Stimulated activated memory B cell treated with anti-CD40 and anti-IgM and Interleukin-4, amounts not matched to agents 10 μg/mL and 1 μg/mL and 100 μg/mL, for 72 hours (primary cell): ENCODE measurements around the gene SMG7.

Experiments used
- ATAC-seq: fragments of 150-1000 bp; cut with Tn5 transposase; 2 replicates; pipeline ENCODE4 v1.10.0; 2021
- H3K27ac Mint-ChIP-seq: one replicate; pipeline ENCODE4 v1.8.0; 2022; ENCODE audit warnings: mild to moderate bottlenecking, mixed read lengths
- H3K27me3 Mint-ChIP-seq: one replicate; pipeline ENCODE4 v1.8.0; 2022; ENCODE audit warnings: mixed read lengths
- H3K36me3 Mint-ChIP-seq: one replicate; pipeline ENCODE4 v1.8.0; 2022; ENCODE audit warnings: mixed read lengths
- H3K4me1 Mint-ChIP-seq: one replicate; pipeline ENCODE4 v1.8.0; 2022; ENCODE audit warnings: mixed read lengths
- H3K4me3 Mint-ChIP-seq: one replicate; pipeline ENCODE4 v1.8.0; 2022; ENCODE audit warnings: mild to moderate bottlenecking, moderate library complexity, mixed read lengths
- H3K9me3 Mint-ChIP-seq: one replicate; pipeline ENCODE4 v1.8.0; 2022; ENCODE audit warnings: mixed read lengths

Gene SMG7

DNA sequence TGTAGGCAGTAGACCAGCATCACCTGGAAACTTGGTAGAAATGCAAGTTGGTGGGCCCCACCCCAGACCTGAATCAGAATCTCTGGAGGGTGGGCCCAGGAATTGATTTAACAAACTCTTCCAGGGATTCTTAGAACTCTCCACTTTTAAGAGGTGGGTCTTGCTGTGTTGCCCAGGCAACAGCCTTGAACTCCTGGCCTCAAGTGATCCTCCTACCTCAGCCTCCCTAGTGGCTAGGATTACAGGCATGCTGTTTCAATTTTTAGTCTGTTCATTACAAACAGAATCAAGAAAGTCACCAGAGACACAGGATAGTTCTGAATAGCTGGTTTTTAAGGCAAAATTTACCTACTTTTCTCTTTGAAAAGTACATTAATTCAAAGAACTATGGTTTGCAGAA, 86.8 kb downstream of the SMG7 start:
- peaks cover 49% of the 10 kb centered on the region for H3K36me3 Mint-ChIP-seq
- no peak overlapping the region for H3K27ac Mint-ChIP-seq
- H3K4me1 Mint-ChIP-seq, result peaks cover 6% of the 10 kb centered on the region
- no peaks in the 10 kb centered on the region for H3K9me3 Mint-ChIP-seq
- no peak for ATAC-seq
- H3K27me3 Mint-ChIP-seq, result no peaks in the 10 kb centered on the region
- no peak overlapping the region for H3K4me3 Mint-ChIP-seq

DNA sequence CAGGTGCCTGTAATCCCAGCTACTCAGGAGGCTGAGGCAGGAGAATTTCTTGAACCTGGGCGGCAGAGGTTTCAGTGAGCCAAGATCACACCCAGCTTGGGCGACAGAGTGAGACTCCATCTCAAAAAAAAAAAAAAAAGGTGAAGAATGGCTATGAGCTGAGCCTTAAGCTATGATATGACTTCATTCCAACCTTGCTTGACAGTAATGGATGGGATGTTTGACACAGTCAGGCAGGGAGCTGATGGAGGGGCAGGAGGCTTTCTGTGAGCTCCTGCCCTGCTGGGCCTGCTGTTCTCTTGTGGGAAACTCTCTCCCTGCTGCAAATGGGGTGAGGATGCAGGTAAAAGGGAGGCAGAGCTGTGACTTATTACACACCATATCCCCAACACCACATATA, 90.4 kb downstream of the SMG7 start:
- H3K4me1 Mint-ChIP-seq, result peaks cover 25% of the 10 kb centered on the region
- H3K4me3 Mint-ChIP-seq, result no peak overlapping the region
- ATAC-seq, result no peak
- H3K9me3 Mint-ChIP-seq, result no peaks in the 10 kb centered on the region
- H3K27me3 Mint-ChIP-seq, result no peaks in the 10 kb centered on the region
- H3K27ac Mint-ChIP-seq, result no peak overlapping the region
- peaks cover 60% of the 10 kb centered on the region for H3K36me3 Mint-ChIP-seq

DNA sequence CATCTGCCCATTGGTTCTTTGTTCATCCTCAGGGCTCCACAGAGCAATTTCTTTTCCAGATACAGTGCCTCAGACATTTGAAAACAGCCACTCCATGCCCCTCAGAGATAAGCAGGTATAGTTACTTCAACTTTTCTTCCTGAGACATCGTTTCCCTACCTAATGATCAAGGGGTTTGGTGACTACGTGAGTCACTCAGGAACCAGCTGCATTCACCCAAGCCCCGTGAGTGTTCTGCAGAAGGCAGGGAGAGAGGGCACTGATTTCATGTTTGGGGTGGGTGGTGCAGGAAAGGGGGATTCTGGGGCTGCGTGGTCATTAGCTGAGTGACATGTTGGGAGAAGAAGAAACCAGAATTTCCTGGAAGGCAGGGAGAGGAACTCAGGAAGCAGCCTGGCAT, 93.0 kb downstream of the SMG7 start:
- Mint-ChIP-seq H3K36me3 (peaks cover 73% of the 10 kb centered on the region), H3K4me3 (no peak overlapping the region), H3K27ac (peak overlapping the region; percentile 77), H3K9me3 (no peaks in the 10 kb centered on the region), H3K4me1 (peaks cover 41% of the 10 kb centered on the region), H3K27me3 (no peaks in the 10 kb centered on the region)
- ATAC-seq, result no peak

DNA sequence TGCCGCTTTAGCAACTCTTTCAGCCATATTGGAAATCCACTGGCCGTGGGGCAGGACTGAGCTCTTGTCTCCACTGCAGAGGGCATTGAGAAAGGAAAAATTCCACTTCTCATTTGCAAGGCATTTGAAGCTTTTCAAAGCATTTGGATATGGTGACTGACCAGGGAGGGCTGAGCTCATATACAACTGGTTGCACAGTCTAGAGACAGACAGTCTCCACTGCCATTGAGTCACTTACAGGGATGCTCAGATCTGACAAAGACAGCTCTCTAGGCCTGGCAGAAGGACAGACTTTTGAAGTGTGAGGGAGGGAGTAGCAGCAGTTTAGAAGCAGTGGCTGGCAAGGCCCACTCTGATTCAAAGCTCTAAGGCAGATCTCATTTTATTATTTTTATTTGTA, 93.7 kb downstream of the SMG7 start:
- Mint-ChIP-seq H3K36me3 (peaks cover 69% of the 10 kb centered on the region), H3K27me3 (no peaks in the 10 kb centered on the region), H3K9me3 (no peaks in the 10 kb centered on the region), H3K4me1 (peaks cover 41% of the 10 kb centered on the region), H3K27ac (peak overlapping the region; percentile 81), H3K4me3 (no peak overlapping the region)
- no peak for ATAC-seq

DNA sequence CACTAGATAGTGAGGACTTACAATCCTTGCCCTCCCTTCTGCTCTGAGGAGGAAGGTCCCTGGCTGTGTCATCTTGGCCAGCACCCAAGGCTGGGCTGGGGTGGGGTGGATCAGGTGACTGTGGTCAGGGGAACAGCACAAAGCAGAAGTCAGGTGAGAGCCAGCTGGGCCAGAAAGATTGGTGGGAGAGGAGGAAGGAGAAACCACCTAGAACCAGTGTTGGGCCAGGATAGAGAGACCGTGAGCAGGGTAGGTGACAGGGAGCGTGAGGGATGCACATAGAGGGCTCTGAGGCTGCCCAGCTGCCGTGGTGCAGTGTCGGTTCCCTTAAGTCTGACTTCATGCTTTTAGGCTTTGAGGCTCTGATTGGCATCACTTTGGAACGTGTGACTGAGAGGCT, 95.3 kb downstream of the SMG7 start:
- peaks cover 75% of the 10 kb centered on the region for H3K36me3 Mint-ChIP-seq
- H3K9me3 Mint-ChIP-seq, result no peaks in the 10 kb centered on the region
- no peaks in the 10 kb centered on the region for H3K27me3 Mint-ChIP-seq
- peak overlapping the region; percentile 81 for H3K27ac Mint-ChIP-seq
- peak overlapping the region; percentile 48 for H3K4me3 Mint-ChIP-seq
- ATAC-seq, result peak; percentile 93
- peaks cover 41% of the 10 kb centered on the region for H3K4me1 Mint-ChIP-seq

DNA sequence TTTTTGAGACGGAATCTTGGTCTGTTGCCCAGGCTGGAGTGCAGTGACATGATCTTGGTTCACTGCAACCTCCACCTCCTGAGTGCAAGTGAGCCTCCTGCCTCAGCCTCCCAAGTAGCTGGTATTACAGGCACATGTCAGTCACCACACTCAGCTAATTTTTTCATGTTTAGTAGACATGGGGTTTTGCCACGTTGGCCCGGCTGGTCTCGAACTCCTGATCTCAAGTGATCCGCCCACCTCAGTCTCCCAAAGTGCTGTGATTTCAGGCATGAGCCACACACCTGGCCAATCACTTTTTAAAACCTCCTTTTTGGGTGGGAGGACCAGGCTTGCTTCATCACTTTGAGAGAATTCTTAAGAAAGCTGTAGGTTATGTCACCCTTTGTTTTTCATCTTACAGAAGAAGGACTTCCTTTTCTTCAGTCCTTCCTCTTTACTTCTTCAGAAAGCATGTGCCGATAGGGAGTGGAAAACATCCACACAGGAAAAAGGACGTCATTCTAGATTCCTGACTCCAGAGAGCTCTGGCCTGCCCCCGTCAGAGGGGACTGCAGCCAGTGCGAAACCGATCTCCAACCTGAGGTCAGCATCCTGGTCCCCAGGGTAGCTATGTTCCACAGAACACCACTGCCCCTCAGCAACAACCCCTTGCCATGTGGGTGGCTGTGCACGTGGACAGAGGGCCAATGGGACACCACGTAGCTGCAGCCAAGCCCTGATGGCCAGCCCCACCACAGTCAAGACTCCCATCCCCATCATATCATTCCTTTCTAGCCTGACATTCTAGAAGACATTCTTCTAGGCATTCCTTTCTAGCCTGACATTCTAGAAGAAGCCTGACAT, 96.1 kb downstream of the SMG7 start:
- Mint-ChIP-seq H3K4me1 (peaks cover 41% of the 10 kb centered on the region), H3K27ac (peak overlapping the region; percentile 81), H3K36me3 (peaks cover 78% of the 10 kb centered on the region), H3K27me3 (no peaks in the 10 kb centered on the region), H3K4me3 (no peak overlapping the region), H3K9me3 (no peaks in the 10 kb centered on the region)
- no peak for ATAC-seq

DNA sequence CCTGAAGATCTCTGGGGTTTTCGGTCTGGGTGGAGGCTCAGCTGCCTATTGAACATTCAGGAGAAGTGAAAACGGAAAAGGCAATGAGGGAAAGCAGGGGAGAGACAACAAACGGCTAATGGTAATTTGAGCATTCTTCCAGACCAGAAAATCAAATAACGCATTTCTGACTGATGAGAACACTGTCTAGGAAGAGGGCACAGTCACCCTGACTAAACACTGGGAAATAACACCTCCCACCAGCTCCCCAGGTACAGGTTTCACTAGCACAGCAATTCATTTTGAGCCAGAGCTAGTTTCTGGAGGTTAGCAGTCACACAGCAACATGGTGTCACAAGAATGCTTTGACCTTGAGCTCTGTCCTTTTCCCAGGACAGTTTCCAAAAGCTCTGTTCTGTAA, 96.8 kb downstream of the SMG7 start:
- no peak for ATAC-seq

DNA sequence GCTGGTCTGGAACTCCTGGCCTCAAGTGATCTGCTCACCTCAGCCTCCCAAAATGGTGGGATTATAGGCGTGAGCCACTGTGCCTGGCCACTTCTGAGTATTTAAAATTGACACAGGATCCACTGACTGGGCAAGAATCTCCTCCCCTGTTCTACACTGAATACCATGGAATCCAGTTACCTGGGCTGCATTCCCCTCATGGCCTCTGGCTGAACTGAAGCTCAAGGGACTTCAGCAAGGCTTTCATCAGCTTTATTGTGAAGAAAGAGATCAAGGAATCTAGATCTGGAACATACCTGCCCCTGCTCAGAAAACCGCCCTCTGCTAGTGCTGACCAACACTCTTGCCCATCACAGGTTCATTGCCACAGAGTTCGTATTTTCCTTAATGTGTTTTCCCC, 97.5 kb downstream of the SMG7 start:
- H3K27ac Mint-ChIP-seq, result peak overlapping the region; percentile 81
- H3K4me3 Mint-ChIP-seq, result no peak overlapping the region
- no peak for ATAC-seq
- peaks cover 41% of the 10 kb centered on the region for H3K4me1 Mint-ChIP-seq
- peaks cover 85% of the 10 kb centered on the region for H3K36me3 Mint-ChIP-seq
- H3K9me3 Mint-ChIP-seq, result no peaks in the 10 kb centered on the region
- no peaks in the 10 kb centered on the region for H3K27me3 Mint-ChIP-seq

More for the DNA sequence above, 96.8 kb downstream of the SMG7 start:
- Mint-ChIP-seq H3K9me3 (no peaks in the 10 kb centered on the region), H3K36me3 (peaks cover 82% of the 10 kb centered on the region), H3K27ac (peak overlapping the region; percentile 81), H3K4me1 (peaks cover 41% of the 10 kb centered on the region), H3K4me3 (no peak overlapping the region), H3K27me3 (no peaks in the 10 kb centered on the region)

DNA sequence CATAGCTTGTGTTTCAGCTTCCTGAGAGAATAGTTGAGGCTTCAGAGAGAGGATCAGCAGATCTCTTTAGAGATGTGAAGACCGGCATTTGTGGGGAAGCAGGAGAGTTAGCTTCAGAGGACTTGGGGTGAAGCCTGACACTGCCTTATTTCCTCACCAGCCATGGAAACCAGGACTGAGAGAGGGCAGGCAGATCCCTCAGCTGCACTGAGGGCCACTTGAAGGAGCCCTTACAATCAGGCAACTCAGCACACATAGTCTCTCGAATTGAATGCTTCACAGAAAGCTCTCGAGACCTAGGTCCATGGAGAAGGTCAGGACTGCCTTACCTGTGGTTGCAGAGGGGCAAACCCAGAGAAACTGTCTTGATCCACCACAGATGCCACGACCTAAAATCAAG, 98.2 kb downstream of the SMG7 start:
- Mint-ChIP-seq H3K4me1 (peaks cover 36% of the 10 kb centered on the region), H3K4me3 (no peak overlapping the region), H3K9me3 (no peaks in the 10 kb centered on the region), H3K27ac (peak overlapping the region; percentile 81), H3K27me3 (no peaks in the 10 kb centered on the region), H3K36me3 (peaks cover 84% of the 10 kb centered on the region)
- no peak for ATAC-seq

DNA sequence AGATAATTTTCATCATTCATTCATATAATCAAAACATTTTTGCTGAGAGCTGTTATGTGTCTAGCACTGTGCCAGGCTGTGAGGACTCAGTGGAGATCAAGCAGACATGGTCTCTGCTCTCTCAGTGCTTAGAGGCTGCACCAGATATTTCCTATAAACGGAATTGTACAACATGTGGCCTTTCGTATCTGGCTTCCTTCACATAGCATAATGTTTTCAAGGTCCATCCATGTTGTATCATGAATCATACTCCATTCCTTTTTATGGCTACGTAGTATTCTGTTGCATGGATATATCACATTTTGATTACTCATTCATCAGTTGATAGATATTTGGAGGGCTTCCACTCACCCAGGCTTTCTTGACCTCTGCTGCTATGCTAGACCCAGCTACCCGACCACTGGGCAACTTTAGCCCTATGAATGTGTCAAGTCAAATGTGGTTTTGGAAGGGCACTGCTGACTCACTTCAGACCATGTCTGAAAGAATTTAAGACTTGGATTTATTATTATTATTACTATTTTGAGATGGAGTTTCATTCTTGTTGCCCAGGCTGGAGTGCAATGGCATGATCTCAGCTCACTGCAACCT, 99.5 kb downstream of the SMG7 start:
- H3K36me3 Mint-ChIP-seq, result peaks cover 83% of the 10 kb centered on the region
- peaks cover 25% of the 10 kb centered on the region for H3K4me1 Mint-ChIP-seq
- no peaks in the 10 kb centered on the region for H3K9me3 Mint-ChIP-seq
- no peak for ATAC-seq
- no peak overlapping the region for H3K4me3 Mint-ChIP-seq
- no peaks in the 10 kb centered on the region for H3K27me3 Mint-ChIP-seq
- H3K27ac Mint-ChIP-seq, result peak overlapping the region; percentile 14

DNA sequence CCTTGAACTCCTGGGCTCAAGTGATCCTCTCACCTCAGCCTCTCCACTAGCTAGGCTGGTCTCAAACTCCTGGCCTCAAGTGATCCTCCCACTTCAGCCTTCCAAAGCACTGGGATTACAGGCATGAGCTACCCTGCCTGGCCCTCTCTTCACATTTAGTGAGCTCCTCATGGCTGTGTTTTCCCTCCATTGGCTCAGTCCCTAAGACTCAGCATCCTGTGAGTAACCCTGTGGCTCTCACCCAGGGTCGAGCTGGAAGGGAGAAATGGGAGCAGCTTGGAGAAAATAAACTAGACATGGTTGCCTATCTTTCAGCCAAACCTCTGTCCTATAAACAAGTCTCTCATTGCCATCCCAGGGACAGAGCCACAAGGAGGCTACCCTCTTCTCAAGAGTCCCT, 100.4 kb downstream of the SMG7 start:
- Mint-ChIP-seq H3K27me3 (no peaks in the 10 kb centered on the region), H3K36me3 (peaks cover 77% of the 10 kb centered on the region), H3K4me1 (peaks cover 16% of the 10 kb centered on the region)

DNA sequence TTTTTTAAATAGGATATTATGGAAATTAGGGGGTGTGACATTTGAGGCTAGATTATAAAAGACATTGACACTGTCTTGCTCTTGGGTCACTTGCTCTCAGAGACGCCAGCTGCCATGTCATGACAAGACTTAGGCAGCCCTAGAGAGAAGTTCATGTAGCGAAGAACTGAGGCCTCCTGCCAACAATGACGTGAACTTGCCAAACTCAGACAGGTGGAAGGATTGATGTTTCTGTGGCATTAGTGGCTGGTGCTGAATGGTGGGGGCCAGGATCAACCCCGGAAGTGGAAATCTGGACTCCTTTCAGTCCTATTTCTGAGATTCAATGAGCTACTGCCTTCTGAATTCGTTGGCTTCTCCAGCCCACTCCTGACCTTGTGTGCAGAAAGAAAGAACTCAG, 103.3 kb downstream of the SMG7 start:
- no peak for ATAC-seq
- Mint-ChIP-seq H3K27me3 (no peaks in the 10 kb centered on the region), H3K4me1 (peaks cover 11% of the 10 kb centered on the region), H3K36me3 (peaks cover 62% of the 10 kb centered on the region), H3K27ac (no peak overlapping the region), H3K9me3 (no peaks in the 10 kb centered on the region), H3K4me3 (no peak overlapping the region)

More for the DNA sequence above, 100.4 kb downstream of the SMG7 start:
- H3K27ac Mint-ChIP-seq, result peak overlapping the region; percentile 56
- H3K4me3 Mint-ChIP-seq, result no peak overlapping the region
- no peaks in the 10 kb centered on the region for H3K9me3 Mint-ChIP-seq
- no peak for ATAC-seq

DNA sequence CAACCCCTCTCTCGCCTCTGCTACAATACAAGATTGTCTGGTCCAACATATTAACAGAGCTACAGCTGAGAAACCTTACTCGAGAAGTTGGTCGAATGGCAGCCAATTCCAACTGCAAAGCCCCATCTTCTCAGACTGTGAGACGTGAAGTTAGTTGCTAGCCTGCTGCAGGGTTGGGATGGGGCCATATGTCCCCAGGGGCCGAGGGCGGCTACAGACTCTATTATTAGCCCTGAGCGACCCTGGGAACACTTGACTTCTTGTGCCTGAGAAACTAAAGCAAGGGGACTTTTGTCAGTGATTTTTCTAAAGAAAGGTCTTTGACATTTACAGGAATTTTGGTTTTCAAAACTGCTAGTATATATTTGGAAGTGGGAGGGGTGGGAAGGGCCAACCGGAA, 104.2 kb downstream of the SMG7 start:
- Mint-ChIP-seq H3K4me1 (peaks cover 16% of the 10 kb centered on the region), H3K27me3 (no peaks in the 10 kb centered on the region), H3K27ac (no peak overlapping the region), H3K9me3 (no peaks in the 10 kb centered on the region), H3K4me3 (no peak overlapping the region), H3K36me3 (peaks cover 58% of the 10 kb centered on the region)
- ATAC-seq, result no peak

DNA sequence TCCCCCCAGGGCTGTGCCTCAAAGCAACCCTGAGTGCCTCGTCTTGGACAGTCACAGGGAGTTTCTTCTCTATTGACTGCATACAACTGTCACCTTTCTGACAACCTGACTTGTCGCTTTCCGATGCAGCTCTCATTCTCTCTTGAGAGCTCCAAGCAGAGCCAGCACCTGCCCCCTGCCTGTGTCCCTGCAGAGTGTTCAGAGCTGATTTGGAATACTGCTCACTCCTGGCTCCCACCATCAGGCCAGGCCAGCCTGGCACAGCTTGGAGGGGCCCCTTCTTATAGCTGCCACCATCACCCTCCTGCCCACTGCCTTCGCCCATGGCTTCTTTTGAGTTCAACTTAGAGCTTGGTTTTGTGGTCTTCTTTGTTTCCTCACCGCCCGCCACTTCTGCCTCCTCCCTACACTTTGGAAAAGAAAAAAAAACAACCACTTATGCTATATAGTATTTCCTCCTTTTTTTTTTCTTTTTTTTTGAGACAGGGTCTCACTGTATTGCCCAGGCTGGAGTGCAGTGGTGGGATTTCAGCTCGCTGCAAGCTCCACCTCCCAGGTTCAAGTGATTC, 105.7 kb downstream of the SMG7 start:
- Mint-ChIP-seq H3K27me3 (no peaks in the 10 kb centered on the region), H3K4me1 (peaks cover 16% of the 10 kb centered on the region), H3K9me3 (no peaks in the 10 kb centered on the region), H3K27ac (peak overlapping the region; percentile 57), H3K4me3 (no peak overlapping the region), H3K36me3 (peaks cover 56% of the 10 kb centered on the region)
- no peak for ATAC-seq

DNA sequence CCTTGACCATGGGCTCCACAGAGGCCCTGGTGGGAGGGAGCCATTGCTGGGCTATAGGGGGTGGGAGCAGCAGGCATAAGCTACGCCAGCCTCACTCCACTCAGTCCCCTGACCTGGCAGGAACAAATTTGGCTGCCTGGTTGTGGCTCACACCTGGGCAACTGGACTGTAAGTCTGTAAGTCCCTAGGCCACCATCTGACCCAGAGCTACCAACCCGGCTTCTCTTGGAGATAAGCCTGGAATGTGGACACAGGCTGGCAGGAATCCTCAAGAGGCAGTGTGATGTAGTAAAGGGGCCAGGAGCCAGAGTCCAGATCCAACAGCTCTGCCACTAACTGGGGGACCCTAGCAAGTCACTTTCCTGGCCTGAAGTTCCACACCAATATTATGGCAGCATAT, 106.6 kb downstream of the SMG7 start:
- no peak for ATAC-seq
- H3K27ac Mint-ChIP-seq, result no peak overlapping the region
- H3K9me3 Mint-ChIP-seq, result no peaks in the 10 kb centered on the region
- peaks cover 24% of the 10 kb centered on the region for H3K4me1 Mint-ChIP-seq
- H3K27me3 Mint-ChIP-seq, result no peaks in the 10 kb centered on the region
- H3K36me3 Mint-ChIP-seq, result peaks cover 57% of the 10 kb centered on the region
- no peak overlapping the region for H3K4me3 Mint-ChIP-seq

DNA sequence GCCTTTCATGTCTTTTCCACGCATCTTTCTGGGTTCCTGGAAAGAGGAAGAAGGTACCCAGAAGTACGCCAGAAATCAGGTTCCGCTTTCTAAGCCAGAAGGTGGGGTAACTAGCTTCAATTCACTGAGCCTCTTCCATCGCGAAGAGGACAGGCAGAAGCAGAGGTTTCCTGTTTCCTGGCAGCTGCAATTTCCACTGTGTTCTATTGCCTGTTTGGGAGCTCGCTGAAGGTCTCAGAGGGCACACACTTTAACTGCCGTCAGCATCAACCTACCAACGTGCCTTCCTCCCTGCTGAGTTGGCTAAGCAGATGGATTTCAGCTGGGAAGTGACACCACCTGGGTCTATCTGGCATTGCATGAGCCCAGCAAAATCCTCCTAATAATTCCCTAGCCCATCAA, 108.0 kb downstream of the SMG7 start:
- H3K9me3 Mint-ChIP-seq, result no peaks in the 10 kb centered on the region
- H3K4me1 Mint-ChIP-seq, result peaks cover 31% of the 10 kb centered on the region
- H3K4me3 Mint-ChIP-seq, result peak overlapping the region; percentile 51
- ATAC-seq, result peak; percentile 86
- no peaks in the 10 kb centered on the region for H3K27me3 Mint-ChIP-seq
- H3K36me3 Mint-ChIP-seq, result peaks cover 55% of the 10 kb centered on the region
- H3K27ac Mint-ChIP-seq, result peak overlapping the region; percentile 86
